Breast epithelium (tissue), 3 donors: Measurements from ENCODE around the gene COL23A1.

ENCODE experiments used
- CTCF ChIP-seq, 3 donors: fragments of 450-650 bp; IDR thresholded peaks; one replicate each; pipeline ENCODE4 v1.5.1; 2016 to 2017; ENCODE audit warnings: antibody characterized with exemption in 3 of 3, mild to moderate bottlenecking in 3 of 3, moderate library complexity in 3 of 3
- POLR2A ChIP-seq: fragments of 450-650 bp; IDR thresholded peaks from one replicate; pipeline ENCODE4 v1.6.1; 2016; ENCODE audit warnings: antibody characterized with exemption, mild to moderate bottlenecking, moderate library complexity

GRCh38 chr5:178277346-178277745 lies 312.8 kb downstream of the COL23A1 start:
- TF ChIP-seq CTCF (IDR thresholded peaks at IDR 0.05) (no peak), POLR2A (no peak)
